Tibial nerve (tissue), 4 donors: ENCODE results near the gene PTCRA. TPM values are rescaled to one million over a fixed set of nuclear protein-coding genes. Genes with fewer than 3 reads are reported as not detected.
A peak's percentile ranks its signal among the peaks of the same experiment; 100 is the strongest.

Source experiments
- DNase-seq, 2 donors: peaks; one replicate each; pipeline ENCODE4 v3.0.0-alpha.2; 2019; ENCODE audit warnings: low spot score in 2 of 2
- H3K27ac ChIP-seq, 4 donors: fragments of 200-600 bp; sonication (generic) in 3 of 4; one replicate each; pipeline ENCODE4 v1.5.1; 2017 to 2019; ENCODE audit warnings: mild to moderate bottlenecking in 1 of 4
- H3K27me3 ChIP-seq, 2 donors: fragments of 200-600 bp; sonication (generic) in 1 of 2; one replicate each; pipeline versions ENCODE4 v1.5.1 to v1.6.0; 2017 to 2019
- H3K36me3 ChIP-seq, 3 donors: fragments of 200-600 bp; sonication (generic); one replicate each; pipeline ENCODE4 v1.5.1; 2018 to 2019
- H3K4me1 ChIP-seq, 4 donors: fragments of 200-600 bp; sonication (generic) in 3 of 4; one replicate each; pipeline ENCODE4 v1.5.1; 2017 to 2019
- H3K4me3 ChIP-seq, 4 donors: fragments of 200-600 bp; sonication (generic) in 3 of 4; one replicate each; pipeline ENCODE4 v1.5.1; 2017 to 2019; ENCODE audit warnings: mild to moderate bottlenecking in 1 of 4, moderate library complexity in 1 of 4
- H3K9me3 ChIP-seq, 4 donors: fragments of 200-600 bp; sonication (generic) in 3 of 4; one replicate each; pipeline ENCODE4 v1.5.1; 2017 to 2019
- EP300 ChIP-seq, 2 donors: sonication (generic); formaldehyde crosslinking; IDR thresholded peaks; one replicate each; pipeline ENCODE4 v1.6.1; 2017; ENCODE audit warnings: antibody characterized with exemption in 2 of 2, mild to moderate bottlenecking in 1 of 2
- POLR2A ChIP-seq, 2 donors: fragments of 450-650 bp; IDR thresholded peaks; one replicate each; pipeline ENCODE4 v1.6.1; 2017; ENCODE audit warnings: antibody characterized with exemption in 2 of 2, mild to moderate bottlenecking in 2 of 2, moderate library complexity in 2 of 2
- WGBS, 2 donors: methylation state at CpG; one replicate each; pipeline ENCODE4 v1.1.5; 2018; 5-methylcytosine and 5-hydroxymethylcytosine counted together
- total RNA-seq, 4 donors: library from RNA; depleted of rRNA; stranded (reverse); fragments of >200 nt; gene quantifications; one replicate each; pipeline ENCODE4 v1.1.0, GENCODE V29; 2016
- TF ChIP-seq, protein P1 (sequence below), 5 experiments: fragments of 200-600 bp in 3 of 5; fragments of 450-650 bp in 2 of 5; sonication (generic) in 3 of 5; IDR thresholded peaks; one replicate each; pipeline ENCODE4 v1.5.1; 2016 to 2019; ENCODE audit warnings: antibody characterized with exemption in 5 of 5, mild to moderate bottlenecking in 3 of 5, moderate library complexity in 2 of 5

Gene PTCRA
- total RNA-seq, 4 donors from 2014 or later: not detected

DNA sequence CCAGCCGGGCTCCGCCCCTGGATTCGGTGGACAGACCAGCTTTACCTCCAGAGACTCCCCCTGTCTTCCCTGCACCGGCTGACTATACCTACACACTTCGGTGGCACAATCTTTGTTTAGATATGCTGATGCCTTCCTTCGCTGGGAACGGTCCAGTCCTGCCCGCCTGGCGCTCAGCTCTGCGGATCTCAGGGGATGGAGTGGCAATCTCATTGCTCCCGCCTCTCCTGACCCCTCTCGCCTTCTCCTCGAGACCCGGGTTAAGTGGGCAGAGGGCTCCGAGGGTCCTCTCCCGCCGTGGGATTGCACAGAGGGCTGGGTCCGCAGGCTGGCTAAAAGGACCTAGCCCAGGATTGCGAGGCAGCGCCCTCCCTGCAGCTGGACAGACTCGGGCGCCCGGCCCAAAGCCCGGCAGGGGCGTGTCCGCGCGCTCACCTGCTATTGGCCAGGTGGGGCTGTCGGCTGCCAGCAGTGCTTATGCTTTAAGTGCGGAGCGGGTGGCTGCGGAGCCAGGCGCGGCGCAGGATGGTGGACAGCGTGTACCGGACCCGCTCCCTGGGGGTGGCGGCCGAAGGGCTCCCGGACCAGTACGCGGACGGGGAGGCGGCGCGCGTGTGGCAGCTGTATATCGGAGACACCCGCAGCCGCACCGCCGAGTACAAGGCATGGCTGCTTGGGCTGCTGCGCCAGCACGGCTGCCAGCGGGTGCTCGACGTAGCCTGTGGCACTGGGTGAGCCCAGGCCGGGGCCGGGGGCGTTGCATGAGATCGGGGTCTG lies 44.6 kb downstream of the PTCRA start, which contains the start of gene GNMT:
GNMT (plus strand) TSS at position 512 of the 777 bp plus-strand sequence; CDS start at position 526, 14 bp downstream.
- H3K4me3 ChIP-seq: peak within 1 kb of the TSS; percentile 23 to 53 (median 44)
- WGBS, 2 donors: 4 to 6% methylated on average over 29 to 48 of the region's 62 CpGs
- no peak for DNase-seq

GRCh38 chr6:42961020-42961470 lies 45.2 kb downstream of the PTCRA start:
- Histone ChIP-seq H3K27ac (no peak overlapping the region), H3K4me3 (peak overlapping the region; percentile 23 to 53 (median 44)), H3K4me1 (peaks cover 0 to 17% (median 12%) of the 10 kb centered on the region in 4 donors), H3K9me3 (no peaks in the 10 kb centered on the region), H3K27me3 (peaks cover 0 to 8% of the 10 kb centered on the region in 2 donors), H3K36me3 (peaks cover 0 to 45% (median 3%) of the 10 kb centered on the region in 3 donors)
- DNase-seq: no peak
- 24 to 48% methylated on average over 8 to 15 of the region's 15 CpGs for WGBS, 2 donors
- TF ChIP-seq POLR2A (IDR thresholded peaks at IDR 0.05) (no peak), EP300 (IDR thresholded peaks at IDR 0.05) (no peak)
- TF ChIP-seq, protein P1, sequence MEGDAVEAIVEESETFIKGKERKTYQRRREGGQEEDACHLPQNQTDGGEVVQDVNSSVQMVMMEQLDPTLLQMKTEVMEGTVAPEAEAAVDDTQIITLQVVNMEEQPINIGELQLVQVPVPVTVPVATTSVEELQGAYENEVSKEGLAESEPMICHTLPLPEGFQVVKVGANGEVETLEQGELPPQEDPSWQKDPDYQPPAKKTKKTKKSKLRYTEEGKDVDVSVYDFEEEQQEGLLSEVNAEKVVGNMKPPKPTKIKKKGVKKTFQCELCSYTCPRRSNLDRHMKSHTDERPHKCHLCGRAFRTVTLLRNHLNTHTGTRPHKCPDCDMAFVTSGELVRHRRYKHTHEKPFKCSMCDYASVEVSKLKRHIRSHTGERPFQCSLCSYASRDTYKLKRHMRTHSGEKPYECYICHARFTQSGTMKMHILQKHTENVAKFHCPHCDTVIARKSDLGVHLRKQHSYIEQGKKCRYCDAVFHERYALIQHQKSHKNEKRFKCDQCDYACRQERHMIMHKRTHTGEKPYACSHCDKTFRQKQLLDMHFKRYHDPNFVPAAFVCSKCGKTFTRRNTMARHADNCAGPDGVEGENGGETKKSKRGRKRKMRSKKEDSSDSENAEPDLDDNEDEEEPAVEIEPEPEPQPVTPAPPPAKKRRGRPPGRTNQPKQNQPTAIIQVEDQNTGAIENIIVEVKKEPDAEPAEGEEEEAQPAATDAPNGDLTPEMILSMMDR (IDR thresholded peaks at IDR 0.05): no peak

More for the DNA sequence above, 44.6 kb downstream of the PTCRA start, which contains the start of gene GNMT:
- H3K4me1 ChIP-seq: peaks cover 0 to 17% (median 12%) of the 10 kb centered on the region in 4 donors
- peaks cover 0 to 8% of the 10 kb centered on the region in 2 donors for H3K27me3 ChIP-seq
- no peaks in the 10 kb centered on the region for H3K9me3 ChIP-seq
- peaks cover 0 to 38% (median 0%) of the 10 kb centered on the region in 3 donors for H3K36me3 ChIP-seq
- TF ChIP-seq EP300 (IDR thresholded peaks at IDR 0.05): no peak
- TF ChIP-seq, protein P1 (IDR thresholded peaks at IDR 0.05): no peak
- TF ChIP-seq POLR2A (IDR thresholded peaks at IDR 0.05): no peak
- no peak within 1 kb of the TSS for H3K27ac ChIP-seq

DNA sequence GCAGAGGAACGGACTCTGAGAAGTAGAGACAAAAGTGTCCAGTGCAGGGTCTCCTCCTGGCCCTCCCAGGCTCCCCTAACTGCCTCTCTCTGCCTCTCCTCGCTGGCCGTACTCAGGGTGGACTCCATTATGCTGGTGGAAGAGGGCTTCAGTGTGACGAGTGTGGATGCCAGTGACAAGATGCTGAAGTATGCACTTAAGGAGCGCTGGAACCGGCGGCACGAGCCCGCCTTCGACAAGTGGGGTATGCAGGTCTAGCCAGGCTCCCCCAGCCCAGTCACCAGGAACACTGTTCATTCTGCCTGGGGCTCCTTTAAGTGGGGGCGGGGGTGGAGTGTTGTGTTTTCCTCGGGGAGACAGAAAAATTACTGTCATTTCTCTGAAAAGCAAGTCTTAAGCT lies 46.2 kb downstream of the PTCRA start:
- 86 to 89% methylated on average over 12 of the region's 12 CpGs for WGBS, 2 donors
- H3K4me3 ChIP-seq: no peak overlapping the region
- H3K27ac ChIP-seq: no peak overlapping the region
- peaks cover 0 to 17% (median 12%) of the 10 kb centered on the region in 4 donors for H3K4me1 ChIP-seq
- peaks cover 0 to 55% (median 7%) of the 10 kb centered on the region in 3 donors for H3K36me3 ChIP-seq
- H3K9me3 ChIP-seq: no peaks in the 10 kb centered on the region
- peaks cover 0 to 8% of the 10 kb centered on the region in 2 donors for H3K27me3 ChIP-seq
- no peak for DNase-seq
- TF ChIP-seq, protein P1 (IDR thresholded peaks at IDR 0.05): no peak
- TF ChIP-seq POLR2A (IDR thresholded peaks at IDR 0.05): no peak

DNA sequence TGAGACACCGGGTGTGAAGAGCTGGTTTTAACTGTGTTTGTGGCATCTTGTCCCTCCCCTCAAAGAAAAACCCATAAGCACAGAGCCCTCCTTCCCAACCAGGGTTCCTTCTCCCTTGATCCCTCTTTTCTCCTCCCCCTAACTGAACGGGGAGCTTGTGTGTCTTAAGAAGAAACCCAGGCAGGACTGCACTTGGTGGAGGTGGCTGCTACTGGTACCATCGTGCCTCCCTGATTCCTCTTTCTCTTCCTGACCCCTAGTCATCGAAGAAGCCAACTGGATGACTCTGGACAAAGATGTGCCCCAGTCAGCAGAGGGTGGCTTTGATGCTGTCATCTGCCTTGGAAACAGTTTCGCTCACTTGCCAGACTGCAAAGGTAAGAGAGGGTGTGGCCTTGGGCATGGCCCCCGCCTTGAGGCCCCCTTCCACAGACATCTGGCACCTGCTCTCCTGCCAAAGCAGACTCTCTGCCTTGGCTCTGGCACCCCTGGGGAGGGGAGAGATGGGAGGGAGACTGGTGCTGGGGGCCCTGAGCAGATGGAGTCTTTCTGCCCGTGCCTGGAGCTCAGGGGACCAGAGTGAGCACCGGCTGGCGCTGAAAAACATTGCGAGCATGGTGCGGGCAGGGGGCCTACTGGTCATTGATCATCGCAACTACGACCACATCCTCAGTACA lies 46.8 kb downstream of the PTCRA start:
- Histone ChIP-seq H3K4me3 (no peak overlapping the region), H3K4me1 (peaks cover 0 to 17% (median 12%) of the 10 kb centered on the region in 4 donors), H3K9me3 (no peaks in the 10 kb centered on the region), H3K27ac (no peak overlapping the region), H3K36me3 (peaks cover 0 to 60% (median 7%) of the 10 kb centered on the region in 3 donors), H3K27me3 (peaks cover 0 to 8% of the 10 kb centered on the region in 2 donors)
- TF ChIP-seq EP300 (IDR thresholded peaks at IDR 0.05): no peak
- TF ChIP-seq, protein P1 (IDR thresholded peaks at IDR 0.05): no peak
- no peak for TF ChIP-seq POLR2A (IDR thresholded peaks at IDR 0.05)
- no peak for DNase-seq
- 84 to 89% methylated on average over 13 of the region's 13 CpGs for WGBS, 2 donors
